GM13976 (cell line): ENCODE results near the gene ZNF22.

ENCODE experiments used
- DNase-seq: peaks from one replicate; pipeline ENCODE4 v3.0.0; 2012; ENCODE audit warnings: low spot score
- in situ Hi-C: fragments of 300-500 bp; cut with MboI; formaldehyde crosslinking; loops from one replicate; pipeline ENCODE4 v1.12.0; 2022; ENCODE audit warnings: low sequenced_read_pairs, mixed read lengths, inconsistent platforms; ENCODE audit not compliant: unreplicated experiment
- TF ChIP-seq, protein P1 (sequence below): IDR thresholded peaks from 2 replicates; pipeline ENCODE4 v1.5.1; 2012; ENCODE audit warnings: borderline replicate concordance, mild to moderate bottlenecking; ENCODE audit not compliant: insufficient read depth; ENCODE audit errors: extremely low read depth, missing control alignments, control extremely low read depth

ZNF22 gene

DNA sequence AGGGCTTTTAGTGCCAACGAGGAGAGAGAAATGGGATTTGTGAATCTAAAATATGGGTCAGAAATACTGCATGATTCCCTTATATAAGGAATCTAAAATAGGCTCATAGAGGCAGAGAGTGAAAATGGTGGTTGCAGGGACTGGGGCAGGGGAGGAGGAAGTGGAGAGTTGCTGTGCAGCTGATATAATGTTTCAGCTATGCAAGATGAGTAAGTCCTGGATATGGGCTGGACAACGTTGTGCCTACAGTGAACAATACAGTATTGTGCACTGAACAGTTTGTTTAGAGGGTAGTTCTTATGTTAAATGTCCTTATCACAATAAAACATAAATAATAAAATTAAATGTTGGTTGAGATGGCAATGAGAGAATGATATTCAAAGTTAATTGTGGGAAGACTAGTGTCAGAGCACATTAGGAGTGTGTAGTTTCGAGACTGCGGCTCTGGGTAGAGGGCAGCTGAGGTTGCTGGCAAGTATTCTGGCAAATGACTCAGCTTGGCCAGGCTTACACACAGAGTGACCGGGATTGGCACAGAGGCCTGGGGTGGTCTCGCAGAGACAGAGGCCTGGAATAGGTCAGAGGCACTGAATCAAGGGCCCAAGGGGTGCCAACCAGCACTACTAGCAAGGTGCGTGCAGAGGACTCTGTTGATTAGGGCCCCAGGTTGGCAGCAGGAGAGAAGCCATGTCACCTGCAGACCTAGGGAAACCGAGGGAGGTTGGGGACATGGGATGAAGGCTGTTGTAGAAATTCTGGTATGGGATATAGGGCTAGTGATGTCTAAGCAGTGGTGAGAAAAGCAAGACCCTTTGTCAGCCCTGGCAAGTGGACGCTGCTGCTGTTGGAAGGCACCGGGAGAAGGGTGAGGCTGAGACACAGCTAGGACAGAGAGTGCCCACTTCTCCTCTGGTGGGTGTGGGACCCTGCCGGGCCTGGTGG is 19.3 kb upstream of the ZNF22 start:
- in situ Hi-C loops = no loop called here
- TF ChIP-seq, protein P1, sequence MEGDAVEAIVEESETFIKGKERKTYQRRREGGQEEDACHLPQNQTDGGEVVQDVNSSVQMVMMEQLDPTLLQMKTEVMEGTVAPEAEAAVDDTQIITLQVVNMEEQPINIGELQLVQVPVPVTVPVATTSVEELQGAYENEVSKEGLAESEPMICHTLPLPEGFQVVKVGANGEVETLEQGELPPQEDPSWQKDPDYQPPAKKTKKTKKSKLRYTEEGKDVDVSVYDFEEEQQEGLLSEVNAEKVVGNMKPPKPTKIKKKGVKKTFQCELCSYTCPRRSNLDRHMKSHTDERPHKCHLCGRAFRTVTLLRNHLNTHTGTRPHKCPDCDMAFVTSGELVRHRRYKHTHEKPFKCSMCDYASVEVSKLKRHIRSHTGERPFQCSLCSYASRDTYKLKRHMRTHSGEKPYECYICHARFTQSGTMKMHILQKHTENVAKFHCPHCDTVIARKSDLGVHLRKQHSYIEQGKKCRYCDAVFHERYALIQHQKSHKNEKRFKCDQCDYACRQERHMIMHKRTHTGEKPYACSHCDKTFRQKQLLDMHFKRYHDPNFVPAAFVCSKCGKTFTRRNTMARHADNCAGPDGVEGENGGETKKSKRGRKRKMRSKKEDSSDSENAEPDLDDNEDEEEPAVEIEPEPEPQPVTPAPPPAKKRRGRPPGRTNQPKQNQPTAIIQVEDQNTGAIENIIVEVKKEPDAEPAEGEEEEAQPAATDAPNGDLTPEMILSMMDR = no peak
- DNase-seq = peak; percentile 67

DNA sequence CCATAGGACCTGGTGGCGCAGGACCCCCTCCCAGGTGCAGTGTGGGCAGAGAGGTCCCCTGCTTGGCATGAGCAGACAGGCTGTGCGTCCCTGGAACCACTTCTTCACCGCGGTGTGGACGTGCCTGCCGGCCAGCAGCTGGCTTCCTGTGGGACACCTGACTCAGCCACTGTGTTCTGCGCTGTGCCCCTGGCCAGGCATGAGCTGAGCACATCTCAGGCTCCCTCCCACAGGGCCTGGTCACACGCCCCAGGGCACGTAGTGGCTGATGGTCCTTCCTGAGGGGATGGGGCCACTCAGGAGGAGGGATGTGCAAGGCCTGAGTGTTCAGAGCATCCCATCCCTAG is 18.6 kb upstream of the ZNF22 start:
- TF ChIP-seq, protein P1 = no peak
- no peak for DNase-seq
- in situ Hi-C loops = no loop called here

DNA sequence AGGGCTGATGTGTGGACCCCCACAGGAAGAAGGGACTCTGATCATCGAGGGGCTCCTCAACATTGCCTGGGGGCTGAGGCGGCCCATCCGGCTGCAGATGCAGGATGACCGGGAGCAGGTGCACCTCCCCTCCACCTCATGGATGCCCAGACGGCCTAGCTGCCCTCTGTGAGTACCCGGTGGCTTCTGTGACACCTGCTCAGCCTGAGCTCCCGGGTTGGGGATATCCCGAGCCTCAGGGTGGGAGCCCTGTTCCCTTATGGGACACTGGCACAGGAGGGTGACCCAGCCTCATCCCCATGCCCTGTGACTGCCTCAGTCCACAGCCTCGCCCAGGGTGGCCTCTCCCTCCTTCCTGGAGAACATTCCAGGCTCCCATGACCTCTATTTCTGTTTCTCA is 18.2 kb upstream of the ZNF22 start:
- TF ChIP-seq, protein P1 = no peak
- DNase-seq = no peak
- in situ Hi-C loops = no loop called here

DNA sequence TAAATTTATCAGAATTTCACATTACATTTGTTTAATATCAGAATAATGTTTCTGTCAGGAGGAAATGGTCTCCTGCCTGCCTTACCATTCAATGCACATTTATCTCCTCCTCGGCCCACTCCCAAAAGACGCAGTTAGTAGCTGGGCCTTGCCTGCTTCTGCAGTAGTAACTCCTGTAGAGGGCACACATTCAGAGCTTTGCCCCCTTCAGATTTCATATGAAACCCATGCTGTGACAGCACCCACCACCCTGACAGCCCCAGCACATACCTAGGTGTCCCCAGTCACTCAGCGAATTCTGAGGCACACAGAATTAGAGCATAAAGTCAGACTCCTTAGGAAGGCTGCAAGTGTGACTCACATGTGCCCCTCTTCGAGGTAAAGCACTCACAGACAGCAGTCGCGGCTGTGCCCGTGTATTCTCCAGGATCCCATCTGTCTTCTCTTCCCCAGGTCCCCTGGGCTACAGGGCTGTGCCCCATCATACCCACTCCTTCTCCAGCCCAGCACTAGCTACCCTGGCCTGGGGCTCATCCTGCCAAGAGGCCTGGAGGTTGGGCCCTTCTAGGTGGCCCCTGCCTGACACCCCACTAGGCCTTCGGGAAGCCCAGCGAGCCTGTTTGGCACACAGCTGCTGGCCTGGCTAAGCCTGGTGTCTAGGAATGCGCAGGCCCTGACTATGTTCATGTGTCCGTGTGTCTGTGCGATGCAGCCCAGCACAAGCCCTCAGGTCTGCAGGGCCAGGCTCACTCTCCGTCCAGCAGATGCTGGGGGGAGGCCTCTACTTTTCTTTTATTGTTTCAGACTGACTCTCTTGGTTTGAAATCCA is 17.4 kb upstream of the ZNF22 start:
- DNase-seq = no peak
- TF ChIP-seq, protein P1 = no peak
- in situ Hi-C loops = no loop called here

DNA sequence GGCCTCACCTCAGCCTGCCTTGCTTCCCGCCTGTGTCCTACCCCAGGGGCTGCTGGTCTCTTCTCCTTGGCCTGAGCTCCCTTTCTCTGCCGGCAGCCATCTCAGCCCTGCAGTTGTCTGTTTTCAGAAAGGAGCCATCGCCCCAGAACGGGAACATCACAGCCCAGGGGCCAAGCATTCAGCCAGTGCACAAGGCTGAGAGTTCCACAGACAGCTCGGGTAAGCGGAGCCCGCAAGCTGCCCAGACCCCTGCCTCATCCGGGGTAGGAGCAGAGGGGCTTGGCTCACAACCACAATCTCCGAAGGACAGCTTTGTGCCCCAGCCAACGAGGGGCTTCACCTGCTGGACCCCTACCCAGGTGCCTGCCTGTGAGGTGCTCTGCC is 16.8 kb upstream of the ZNF22 start:
- TF ChIP-seq, protein P1 = no peak
- in situ Hi-C loops = no loop called here
- DNase-seq = no peak

DNA sequence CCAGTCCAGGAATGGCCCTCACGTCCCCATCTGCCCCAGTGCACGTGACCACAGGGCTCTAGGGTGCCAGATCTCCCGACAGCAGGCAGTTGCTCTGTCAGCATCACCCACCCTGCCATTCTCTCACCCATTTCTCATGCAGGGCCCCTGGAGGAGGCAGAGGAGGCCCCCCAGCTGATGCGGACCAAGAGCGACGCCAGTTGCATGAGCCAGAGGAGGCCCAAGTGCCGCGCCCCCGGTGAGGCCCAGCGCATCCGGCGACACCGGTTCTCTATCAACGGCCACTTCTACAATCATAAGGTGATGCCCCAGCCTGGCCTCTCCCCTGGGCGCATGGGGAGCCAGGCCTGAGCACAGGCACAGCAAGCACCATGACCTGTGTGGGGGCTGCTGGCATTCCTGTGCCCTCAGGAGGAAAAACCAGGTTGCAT is 16.0 kb upstream of the ZNF22 start:
- TF ChIP-seq, protein P1 = no peak
- DNase-seq = no peak
- in situ Hi-C loops = no loop called here
